Neural cell (in vitro differentiated cells): Measurements from ENCODE around the gene MYH2. TPM values are rescaled to one million over a fixed set of nuclear protein-coding genes. Genes with fewer than 3 reads are reported as not detected.

Experiments used
- H2AFZ ChIP-seq: fragments of 200-600, 300-800 bp; sonication (generic), shearing (Covaris generic); 2 replicates; pipeline ENCODE4 v1.6.0; 2014; ENCODE audit warnings: low read depth, mild to moderate bottlenecking, antibody characterized with exemption, low read length, moderate library complexity
- H3F3A ChIP-seq: fragments of 200-600 bp; shearing (Covaris generic); 2 replicates; pipeline ENCODE4 v1.6.1; 2016; ENCODE audit warnings: mild to moderate bottlenecking, moderate library complexity, mixed read lengths, antibody characterized with exemption, low read length; ENCODE audit not compliant: insufficient read depth, poor library complexity, severe bottlenecking
- H3K27ac ChIP-seq: fragments of 200-600, 300-800 bp; sonication (generic), shearing (Covaris generic); 2 replicates; pipeline ENCODE4 v1.5.1; 2014; ENCODE audit warnings: mild to moderate bottlenecking, low read length, moderate library complexity
- H3K27me3 ChIP-seq: fragments of 300-800, 200-600 bp; sonication (generic), shearing (Covaris generic); 2 replicates; pipeline ENCODE4 v1.6.0; 2014; ENCODE audit warnings: mild to moderate bottlenecking, low read depth, low read length, moderate library complexity; ENCODE audit not compliant: insufficient read depth
- H3K36me3 ChIP-seq: fragments of 300-800, 200-600 bp; sonication (generic), shearing (Covaris generic); 2 replicates; pipeline ENCODE4 v1.5.1; 2014; ENCODE audit warnings: mild to moderate bottlenecking, antibody characterized with exemption, low read length, moderate library complexity; ENCODE audit not compliant: insufficient read depth
- H3K4me2 ChIP-seq: fragments of 300-800, 200-600 bp; sonication (generic), shearing (Covaris generic); 2 replicates; pipeline ENCODE4 v1.6.0; 2014; ENCODE audit warnings: mild to moderate bottlenecking, low read length
- H3K4me3 ChIP-seq: fragments of 300-800, 200-600 bp; sonication (generic), shearing (Covaris generic); 2 replicates; pipeline ENCODE4 v1.5.1; 2014; ENCODE audit warnings: mild to moderate bottlenecking, low read length, moderate library complexity
- H3K79me2 ChIP-seq: fragments of 200-600 bp; shearing (Covaris generic); replicated peaks from 2 replicates; pipeline ENCODE4 v1.6.0; 2014; ENCODE audit warnings: mild to moderate bottlenecking, low read length, moderate library complexity; ENCODE audit not compliant: insufficient read depth
- H3K9ac ChIP-seq: fragments of 300-800, 200-600 bp; sonication (generic), shearing (Covaris generic); 2 replicates; pipeline ENCODE4 v1.6.1; 2016; ENCODE audit warnings: mild to moderate bottlenecking, low read length, mixed read lengths
- H3K9me2 ChIP-seq: fragments of 200-600 bp; shearing (Covaris generic); 2 replicates; pipeline ENCODE4 v1.6.1; 2016; ENCODE audit warnings: mild to moderate bottlenecking, low read length, mixed read lengths; ENCODE audit not compliant: insufficient read depth
- H3K9me3 ChIP-seq: fragments of 200-600, 300-800 bp; sonication (generic), shearing (Covaris generic); 2 replicates; pipeline ENCODE4 v1.6.1; 2016; ENCODE audit warnings: mild to moderate bottlenecking, mixed run types, low read length, moderate library complexity, mixed read lengths
- H4K20me1 ChIP-seq: fragments of 200-600 bp; shearing (Covaris generic); 2 replicates; pipeline ENCODE4 v1.6.1; 2016; ENCODE audit warnings: mild to moderate bottlenecking, mixed run types; ENCODE audit not compliant: insufficient read depth
- EP300 ChIP-seq: fragments of 450-650 bp; conservative IDR thresholded peaks from 2 replicates; pipeline ENCODE4 v1.6.1; 2014; ENCODE audit warnings: antibody characterized with exemption, mild to moderate bottlenecking, moderate library complexity; ENCODE audit not compliant: poor library complexity, severe bottlenecking
- EZH2 ChIP-seq: fragments of 200-600, 300-800 bp; shearing (Covaris generic), sonication (generic); IDR thresholded peaks from 2 replicates; pipeline ENCODE4 v1.6.1; 2014; ENCODE audit warnings: antibody characterized with exemption, low read length, borderline replicate concordance, mild to moderate bottlenecking; ENCODE audit not compliant: insufficient read depth, poor library complexity, severe bottlenecking
- MXI1 ChIP-seq: fragments of 450-650 bp; conservative IDR thresholded peaks from 2 replicates; pipeline ENCODE4 v1.6.1; 2014; ENCODE audit warnings: antibody characterized with exemption, mild to moderate bottlenecking; ENCODE audit not compliant: poor library complexity, severe bottlenecking
- POLR2AphosphoS5 ChIP-seq: IDR thresholded peaks from 2 replicates; pipeline ENCODE4 v1.6.1; 2012
- SMC3 ChIP-seq: fragments of 450-650 bp; conservative IDR thresholded peaks from 2 replicates; pipeline ENCODE4 v1.6.1; 2014; ENCODE audit warnings: antibody characterized with exemption, mild to moderate bottlenecking, moderate library complexity; ENCODE audit not compliant: poor library complexity
- TAF1 ChIP-seq: IDR thresholded peaks from 2 replicates; pipeline ENCODE4 v1.6.1; 2012; ENCODE audit warnings: low read depth
- polyA plus RNA-seq: library from polyadenylated mRNA; depleted of rRNA; stranded (reverse); fragments of >200 nt; gene quantifications from 2 replicates; pipeline ENCODE4 v1.2.3, GENCODE V29; 2014
- TF ChIP-seq, protein P1 (sequence below): IDR thresholded peaks from 2 replicates; pipeline ENCODE4 v1.6.1; 2012; ENCODE audit warnings: borderline replicate concordance

MYH2 gene
- polyA plus RNA-seq, 1 donor from 2014 or later: 0.04 TPM

DNA sequence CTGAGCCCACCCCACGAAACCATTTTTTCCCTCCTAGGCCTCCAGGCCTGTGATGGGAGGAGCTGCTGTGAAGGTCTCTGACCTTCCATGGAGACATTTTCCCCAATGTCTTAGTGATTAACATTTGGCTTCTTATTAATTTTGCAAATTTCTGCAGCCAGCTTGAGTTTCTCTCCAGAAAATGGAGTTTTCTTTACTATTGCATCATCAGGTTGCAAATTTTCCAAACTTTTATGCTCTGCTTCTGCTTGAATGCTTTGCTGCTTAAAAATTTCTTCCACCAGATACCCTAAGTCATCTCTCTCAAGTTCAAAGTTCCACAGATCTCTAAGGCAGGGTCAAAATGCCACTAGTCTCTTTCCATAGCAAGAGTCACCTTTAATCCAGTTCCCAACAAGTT lies 67.2 kb downstream of the MYH2 start:
- no peaks in the 10 kb centered on the region for H3K36me3 ChIP-seq
- TF ChIP-seq EZH2 (no peak), SMC3 (no peak), MXI1 (no peak), TAF1 (no peak)
- TF ChIP-seq, protein P1, sequence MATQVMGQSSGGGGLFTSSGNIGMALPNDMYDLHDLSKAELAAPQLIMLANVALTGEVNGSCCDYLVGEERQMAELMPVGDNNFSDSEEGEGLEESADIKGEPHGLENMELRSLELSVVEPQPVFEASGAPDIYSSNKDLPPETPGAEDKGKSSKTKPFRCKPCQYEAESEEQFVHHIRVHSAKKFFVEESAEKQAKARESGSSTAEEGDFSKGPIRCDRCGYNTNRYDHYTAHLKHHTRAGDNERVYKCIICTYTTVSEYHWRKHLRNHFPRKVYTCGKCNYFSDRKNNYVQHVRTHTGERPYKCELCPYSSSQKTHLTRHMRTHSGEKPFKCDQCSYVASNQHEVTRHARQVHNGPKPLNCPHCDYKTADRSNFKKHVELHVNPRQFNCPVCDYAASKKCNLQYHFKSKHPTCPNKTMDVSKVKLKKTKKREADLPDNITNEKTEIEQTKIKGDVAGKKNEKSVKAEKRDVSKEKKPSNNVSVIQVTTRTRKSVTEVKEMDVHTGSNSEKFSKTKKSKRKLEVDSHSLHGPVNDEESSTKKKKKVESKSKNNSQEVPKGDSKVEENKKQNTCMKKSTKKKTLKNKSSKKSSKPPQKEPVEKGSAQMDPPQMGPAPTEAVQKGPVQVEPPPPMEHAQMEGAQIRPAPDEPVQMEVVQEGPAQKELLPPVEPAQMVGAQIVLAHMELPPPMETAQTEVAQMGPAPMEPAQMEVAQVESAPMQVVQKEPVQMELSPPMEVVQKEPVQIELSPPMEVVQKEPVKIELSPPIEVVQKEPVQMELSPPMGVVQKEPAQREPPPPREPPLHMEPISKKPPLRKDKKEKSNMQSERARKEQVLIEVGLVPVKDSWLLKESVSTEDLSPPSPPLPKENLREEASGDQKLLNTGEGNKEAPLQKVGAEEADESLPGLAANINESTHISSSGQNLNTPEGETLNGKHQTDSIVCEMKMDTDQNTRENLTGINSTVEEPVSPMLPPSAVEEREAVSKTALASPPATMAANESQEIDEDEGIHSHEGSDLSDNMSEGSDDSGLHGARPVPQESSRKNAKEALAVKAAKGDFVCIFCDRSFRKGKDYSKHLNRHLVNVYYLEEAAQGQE: no peak
- H3F3A ChIP-seq: no peaks in the 10 kb centered on the region
- H3K4me2 ChIP-seq: no peak overlapping the region
- no peaks in the 10 kb centered on the region for H4K20me1 ChIP-seq
- H3K79me2 ChIP-seq: no peaks in the 10 kb centered on the region
- no peaks in the 10 kb centered on the region for H3K27me3 ChIP-seq
- no peak overlapping the region for H3K27ac ChIP-seq
- no peaks in the 10 kb centered on the region for H3K9me2 ChIP-seq
- H3K9ac ChIP-seq: no peak overlapping the region
- H3K9me3 ChIP-seq: no peaks in the 10 kb centered on the region
- no peak overlapping the region for H3K4me3 ChIP-seq
- no peak overlapping the region for H2AFZ ChIP-seq

DNA sequence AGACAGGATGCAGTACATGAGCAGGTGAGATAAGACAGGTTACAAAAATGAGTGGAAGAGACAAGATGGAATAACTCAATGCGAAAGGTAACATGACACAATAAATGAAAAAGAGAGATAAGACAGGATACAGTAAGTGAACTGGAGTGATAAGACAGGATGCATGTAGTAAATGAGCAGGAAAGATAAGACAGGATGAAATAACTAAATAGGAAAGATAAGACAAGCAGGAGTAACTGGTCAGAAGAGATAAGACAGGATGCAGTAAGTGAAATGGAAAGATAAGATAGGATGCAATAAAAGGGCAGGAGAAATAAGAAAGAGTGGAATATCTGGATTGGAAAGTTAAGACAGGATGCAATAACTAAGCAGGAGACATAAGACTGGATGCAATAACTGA lies 71.8 kb downstream of the MYH2 start:
- Histone ChIP-seq H3F3A (no peaks in the 10 kb centered on the region), H3K27ac (no peak overlapping the region), H3K4me3 (no peak overlapping the region), H2AFZ (no peak overlapping the region), H3K9me3 (no peaks in the 10 kb centered on the region), H3K79me2 (no peaks in the 10 kb centered on the region), H3K9ac (no peak overlapping the region), H3K4me2 (no peak overlapping the region), H3K9me2 (no peaks in the 10 kb centered on the region), H4K20me1 (no peaks in the 10 kb centered on the region), H3K36me3 (no peaks in the 10 kb centered on the region), H3K27me3 (no peaks in the 10 kb centered on the region)
- TF ChIP-seq POLR2AphosphoS5: no peak
- TF ChIP-seq SMC3: no peak
- TF ChIP-seq EP300: no peak
- TF ChIP-seq MXI1: no peak
- TF ChIP-seq TAF1: no peak
- TF ChIP-seq, protein P1: no peak
- TF ChIP-seq EZH2: no peak
